GM12892 (cell line): Measurements from ENCODE around the gene CD82.
"Not testable (repeated sequence)": the region's sequence is repeated elsewhere in the genome, so short reads cannot be mapped to it uniquely, and the experiment has no call there.

Source experiments
- DNase-seq: peaks from one replicate; pipeline ENCODE4 v3.0.0; 2011; ENCODE audit not compliant: insufficient read length
- FAIRE-seq: peaks from 2 replicates; lab custom pipeline; 2011; peaks lifted over from hg19 to GRCh38; lab: Jason Lieb, UNC
- POLR2A ChIP-seq: IDR thresholded peaks from 2 replicates; pipeline ENCODE4 v1.6.1; 2011; ENCODE audit warnings: low read depth, low read length, control low read depth
- POLR2AphosphoS5 ChIP-seq: IDR thresholded peaks from 2 replicates; pipeline ENCODE4 v1.6.1; 2011; ENCODE audit warnings: low read depth, low read length, control low read depth
- TAF1 ChIP-seq: IDR thresholded peaks from 2 replicates; pipeline ENCODE4 v1.6.1; 2011; ENCODE audit warnings: low read depth, mild to moderate bottlenecking, control low read depth, low read length, borderline replicate concordance

The CD82 gene

GRCh38 chr11:44536788-44537516, 28.5 kb upstream of the CD82 start:
- DNase-seq (no peak), FAIRE-seq (no peak)
- TF ChIP-seq TAF1 = no peak
- TF ChIP-seq POLR2AphosphoS5 = no peak
- TF ChIP-seq POLR2A = no peak

GRCh38 chr11:44537679-44538078, 27.8 kb upstream of the CD82 start:
- DNase-seq (no peak), FAIRE-seq (no peak)
- TF ChIP-seq POLR2A = no peak
- no peak for TF ChIP-seq POLR2AphosphoS5

GRCh38 chr11:44538375-44539054, 26.9 kb upstream of the CD82 start:
- TF ChIP-seq POLR2A (no peak), TAF1 (no peak), POLR2AphosphoS5 (no peak)
- peak; percentile 98 for FAIRE-seq
- DNase-seq = peak; percentile 78

- FAIRE-seq (no peak), DNase-seq (no peak)
- TF ChIP-seq POLR2AphosphoS5 (no peak), POLR2A (no peak), TAF1 (no peak)
Measured at GRCh38 chr11:44539971-44540370, 25.5 kb upstream of the CD82 start.

GRCh38 chr11:44540667-44541066, 24.8 kb upstream of the CD82 start:
- TF ChIP-seq POLR2A = no peak
- FAIRE-seq = no peak
- no peak for DNase-seq

- TF ChIP-seq TAF1 (no peak), POLR2A (no peak), POLR2AphosphoS5 (no peak)
- FAIRE-seq = no peak
- no peak for DNase-seq
Measured at GRCh38 chr11:44542372-44542771, 23.1 kb upstream of the CD82 start.

GRCh38 chr11:44546984-44547383, 18.5 kb upstream of the CD82 start:
- DNase-seq, FAIRE-seq: not testable (repeated sequence)

GRCh38 chr11:44547534-44547933, 17.9 kb upstream of the CD82 start:
- DNase-seq, FAIRE-seq: not testable (repeated sequence)

GRCh38 chr11:44548032-44548695, 17.3 kb upstream of the CD82 start:
- FAIRE-seq = no peak
- DNase-seq = no peak
- TF ChIP-seq POLR2A (no peak), TAF1 (no peak), POLR2AphosphoS5 (no peak)

- not testable (repeated sequence) for DNase-seq, FAIRE-seq
Measured at GRCh38 chr11:44548961-44549749, 16.3 kb upstream of the CD82 start.

GRCh38 chr11:44550123-44550522, 15.3 kb upstream of the CD82 start:
- DNase-seq (no peak), FAIRE-seq (no peak)
- TF ChIP-seq TAF1 = no peak
- TF ChIP-seq POLR2AphosphoS5 = no peak

GRCh38 chr11:44551456-44552139, 13.9 kb upstream of the CD82 start:
- FAIRE-seq (no peak), DNase-seq (no peak)
- TF ChIP-seq POLR2A (no peak), POLR2AphosphoS5 (no peak), TAF1 (no peak)
